GM21360 (cell line): Measurements from ENCODE around the gene SLC38A4.

ENCODE experiments used
- ATAC-seq: cut with Tn5 transposase; IDR thresholded peaks from one replicate; pipeline ENCODE4 v1.9.1; 2021; ENCODE audit warnings: mild to moderate bottlenecking, moderate library complexity; ENCODE audit not compliant: unreplicated experiment

Gene SLC38A4

DNA sequence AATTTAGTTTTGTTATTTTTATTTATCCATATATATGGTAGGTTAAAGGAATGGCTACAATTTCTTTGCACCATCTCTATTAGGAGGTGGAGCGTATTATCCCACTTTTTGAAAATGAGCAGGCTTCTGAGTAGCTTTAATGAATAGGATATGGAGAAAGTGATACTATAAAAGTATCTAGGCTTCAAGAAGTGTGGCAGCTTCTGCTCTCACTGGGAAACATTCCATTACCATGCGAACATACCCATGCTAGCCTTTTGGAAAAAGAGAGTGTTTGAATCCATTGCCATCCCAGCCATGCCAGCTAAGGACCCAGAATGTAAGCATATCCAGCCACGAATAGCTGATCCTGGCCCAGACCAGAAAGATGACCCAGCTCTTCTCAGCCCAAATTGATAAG lies 107.3 kb downstream of the SLC38A4 start:
- no peak for ATAC-seq

DNA sequence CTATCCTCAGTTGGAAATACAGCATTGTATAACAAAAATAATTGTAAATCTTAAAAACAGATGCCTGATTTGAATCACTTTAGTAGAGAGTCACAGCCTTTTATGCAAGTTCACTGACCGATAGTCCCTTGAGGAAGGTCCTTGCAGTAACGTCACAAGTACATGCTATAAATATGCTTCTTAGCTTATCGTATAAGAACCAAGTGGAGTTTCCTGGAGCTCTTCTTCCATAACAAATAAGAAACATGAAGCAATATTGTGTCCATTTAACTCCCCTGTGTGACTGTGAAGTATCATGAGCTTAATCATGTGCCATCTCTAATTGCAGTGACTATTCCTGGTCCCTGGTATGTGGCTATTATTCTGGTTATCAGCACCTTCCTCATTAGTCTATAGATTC lies 107.9 kb downstream of the SLC38A4 start:
- ATAC-seq, result no peak

DNA sequence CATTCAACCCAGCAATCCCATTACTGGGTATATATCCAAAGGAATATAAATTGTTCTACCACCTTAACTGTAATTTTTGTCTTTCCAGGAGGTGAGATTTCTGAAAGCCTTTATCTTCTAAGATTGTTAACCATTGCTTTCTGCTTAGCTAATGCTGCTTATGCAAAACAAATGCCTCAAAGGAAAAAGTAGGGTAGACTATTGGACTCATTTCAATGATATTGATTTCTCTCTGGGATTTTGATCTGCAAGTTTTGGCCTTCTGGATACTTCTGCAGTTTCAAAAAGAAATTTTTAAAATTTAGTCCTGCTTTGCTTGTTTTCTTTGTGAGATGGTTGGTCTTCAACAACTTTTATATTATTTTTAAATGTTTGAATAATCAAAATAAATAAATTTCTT lies 108.6 kb downstream of the SLC38A4 start:
- no peak for ATAC-seq
